Amygdala (tissue), 56 donors: Measurements from ENCODE around the gene PLEKHA6.
"Not testable (repeated sequence)": the region's sequence is repeated elsewhere in the genome, so short reads cannot be mapped to it uniquely, and the experiment has no call there.

Experiments
- DNase-seq, 56 donors: peaks; one replicate each; lab custom pipeline; 2025; lab: John Stamatoyannopoulos, UW

Gene PLEKHA6

GRCh38 chr1:204340081-204340889 is 19.4 kb downstream of the PLEKHA6 start:
- peak in 3 of 56 donors; percentile 16 to 39 (median 23) for DNase-seq

- DNase-seq = no peak
Observed at GRCh38 chr1:204339541-204339940, 20.2 kb downstream of the PLEKHA6 start.

GRCh38 chr1:204338997-204339396 is 20.7 kb downstream of the PLEKHA6 start:
- DNase-seq = no peak

- DNase-seq = no peak
Observed at GRCh38 chr1:204338360-204338759, 21.4 kb downstream of the PLEKHA6 start.

- DNase-seq = no peak
Observed at GRCh38 chr1:204337583-204337982, 22.1 kb downstream of the PLEKHA6 start.

- DNase-seq = no peak
Observed at GRCh38 chr1:204337036-204337429, 22.7 kb downstream of the PLEKHA6 start.

GRCh38 chr1:204336421-204337035 is 23.2 kb downstream of the PLEKHA6 start:
- peak in 2 of 56 donors; percentile 13 to 21 for DNase-seq

GRCh38 chr1:204335533-204335932 is 24.2 kb downstream of the PLEKHA6 start:
- DNase-seq = no peak

GRCh38 chr1:204335085-204335484 is 24.6 kb downstream of the PLEKHA6 start:
- no peak for DNase-seq

- DNase-seq = no peak
Observed at GRCh38 chr1:204334455-204334854, 25.3 kb downstream of the PLEKHA6 start.

GRCh38 chr1:204333427-204333826 is 26.3 kb downstream of the PLEKHA6 start:
- DNase-seq = no peak

GRCh38 chr1:204331847-204332487 is 27.8 kb downstream of the PLEKHA6 start:
- DNase-seq = no peak

GRCh38 chr1:204331275-204331674 is 28.5 kb downstream of the PLEKHA6 start:
- no peak for DNase-seq

GRCh38 chr1:204327870-204328269 is 31.9 kb downstream of the PLEKHA6 start:
- not testable (repeated sequence) for DNase-seq

GRCh38 chr1:204327359-204327758 is 32.4 kb downstream of the PLEKHA6 start:
- no peak for DNase-seq

GRCh38 chr1:204326771-204327300 is 32.9 kb downstream of the PLEKHA6 start:
- peak in 15 of 56 donors; percentile 7 to 55 (median 22) for DNase-seq

- peak in 26 of 56 donors; percentile 10 to 72 (median 36) for DNase-seq
Observed at GRCh38 chr1:204325944-204326343, 33.8 kb downstream of the PLEKHA6 start.

- no peak for DNase-seq
Observed at GRCh38 chr1:204323887-204324286, 35.8 kb downstream of the PLEKHA6 start.

GRCh38 chr1:204322339-204322868 is 37.3 kb downstream of the PLEKHA6 start:
- DNase-seq = no peak

GRCh38 chr1:204321665-204322064 is 38.1 kb downstream of the PLEKHA6 start:
- DNase-seq = no peak

GRCh38 chr1:204321051-204321450 is 38.7 kb downstream of the PLEKHA6 start:
- DNase-seq = no peak
